ENCODE measurements around the gene GPR78. TPM values are rescaled to one million over a fixed set of nuclear protein-coding genes. Genes with fewer than 3 reads are reported as not detected.
"Not testable (repeated sequence)": the region's sequence is repeated elsewhere in the genome, so short reads cannot be mapped to it uniquely, and the experiment has no call there.

Gene GPR78
- total RNA-seq, 2 donors from 2014 or later = not detected

GRCh38 chr4:8617486-8618040, 37.4 kb downstream of the GPR78 start:
- H3K9me3 Mint-ChIP-seq = no peaks in the 10 kb centered on the region
- DNase-seq (no peak), ATAC-seq (replicated peaks in 1 of 2) (no peak)
- no peaks in the 10 kb centered on the region for H3K36me3 Mint-ChIP-seq (ENCODE audit: insufficient read depth in 2 of 2)
- no peak overlapping the region for H3K4me3 Mint-ChIP-seq
- no peaks in the 10 kb centered on the region for H3K4me1 Mint-ChIP-seq (ENCODE audit: low read depth)
- H3K27ac Mint-ChIP-seq = no peak overlapping the region
- no peaks in the 10 kb centered on the region for H3K27me3 Mint-ChIP-seq (ENCODE audit: low read depth)

DNA sequence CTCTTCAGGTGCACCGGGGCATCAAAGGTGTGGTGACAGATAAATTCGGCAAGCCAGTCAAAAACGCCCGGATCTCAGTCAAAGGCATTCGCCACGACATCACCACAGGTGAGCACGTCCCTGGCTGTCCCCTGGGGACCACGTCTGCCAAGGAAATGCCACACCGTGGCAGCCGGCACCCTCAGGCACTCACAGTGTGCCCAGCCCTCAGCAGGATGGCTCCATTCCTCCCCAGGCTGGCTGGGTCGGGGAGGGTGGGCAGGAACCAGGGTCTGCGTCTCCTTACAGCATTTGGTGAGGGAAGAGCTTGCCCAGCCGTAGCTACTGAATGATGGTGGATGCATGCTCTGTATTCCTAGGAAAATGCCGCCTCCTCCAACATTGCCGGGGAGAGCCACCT, 38.2 kb downstream of the GPR78 start:
- Mint-ChIP-seq H3K9me3 (no peaks in the 10 kb centered on the region), H3K4me1 (ENCODE audit: low read depth) (no peaks in the 10 kb centered on the region), H3K4me3 (no peak overlapping the region), H3K27ac (no peak overlapping the region), H3K36me3 (ENCODE audit: insufficient read depth in 2 of 2) (no peaks in the 10 kb centered on the region), H3K27me3 (ENCODE audit: low read depth) (no peaks in the 10 kb centered on the region)
- no peak for ATAC-seq (replicated peaks in 1 of 2)
- DNase-seq = no peak

DNA sequence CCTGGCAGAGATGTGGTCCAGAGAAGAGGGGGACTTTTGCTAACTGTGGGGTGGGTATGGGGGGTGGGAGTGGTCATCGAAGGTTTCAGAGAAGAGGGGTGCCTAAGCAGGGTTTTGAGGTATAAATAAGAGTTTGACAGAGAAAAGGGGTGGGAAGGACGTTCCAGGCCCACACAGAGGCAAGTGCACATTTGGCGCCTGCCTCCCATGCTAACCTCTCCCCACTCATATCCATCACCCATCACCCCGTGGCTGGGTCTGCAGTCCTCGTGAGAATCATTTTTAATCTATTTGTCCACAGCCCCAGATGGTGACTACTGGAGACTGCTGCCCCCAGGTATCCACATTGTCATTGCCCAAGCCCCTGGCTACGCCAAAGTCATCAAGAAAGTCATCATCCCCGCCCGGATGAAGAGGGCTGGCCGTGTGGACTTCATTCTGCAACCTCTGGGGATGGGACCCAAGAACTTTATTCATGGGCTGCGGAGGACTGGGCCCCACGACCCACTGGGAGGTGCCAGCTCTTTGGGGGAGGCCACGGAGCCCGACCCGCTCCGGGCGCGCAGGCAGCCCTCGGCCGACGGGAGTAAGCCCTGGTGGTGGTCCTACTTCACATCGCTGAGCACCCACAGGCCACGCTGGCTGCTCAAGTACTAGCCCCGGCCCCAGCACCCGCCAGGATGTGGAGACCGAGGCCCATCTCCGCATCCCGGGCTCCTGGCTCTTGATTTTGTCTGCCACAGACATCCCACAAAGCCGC, 38.9 kb downstream of the GPR78 start:
- Mint-ChIP-seq H3K9me3 (no peaks in the 10 kb centered on the region), H3K27me3 (ENCODE audit: low read depth) (no peaks in the 10 kb centered on the region), H3K27ac (no peak overlapping the region), H3K4me3 (no peak overlapping the region), H3K36me3 (ENCODE audit: insufficient read depth in 2 of 2) (no peaks in the 10 kb centered on the region), H3K4me1 (ENCODE audit: low read depth) (no peaks in the 10 kb centered on the region)
- no peak for ATAC-seq (replicated peaks in 1 of 2)
- DNase-seq = no peak

DNA sequence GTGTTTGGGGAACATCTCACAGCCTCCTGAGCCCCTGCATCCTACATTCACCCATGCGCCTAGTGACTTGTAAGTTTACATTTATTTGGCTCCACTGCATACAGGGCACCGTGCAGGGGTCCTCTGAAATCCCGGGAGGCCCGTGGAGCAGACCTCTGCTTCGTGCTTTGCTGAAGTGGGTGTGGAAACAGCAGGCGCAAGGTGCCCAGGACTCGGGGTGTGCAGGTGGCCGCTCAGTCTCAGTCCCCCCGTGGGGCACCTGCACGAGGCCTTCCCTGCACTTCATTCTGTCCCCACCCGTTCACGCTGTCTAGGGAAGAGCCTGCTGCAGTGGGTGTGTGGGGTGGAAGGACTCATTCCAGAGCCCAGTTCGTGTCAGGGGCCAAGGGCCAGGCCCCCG, 40.9 kb downstream of the GPR78 start:
- H3K9me3 Mint-ChIP-seq; H3K27me3 Mint-ChIP-seq (ENCODE audit: low read depth); H3K4me3 Mint-ChIP-seq; H3K36me3 Mint-ChIP-seq (ENCODE audit: insufficient read depth in 2 of 2); H3K27ac Mint-ChIP-seq; H3K4me1 Mint-ChIP-seq (ENCODE audit: low read depth); DNase-seq: not testable (repeated sequence)
- ATAC-seq (replicated peaks in 1 of 2) = peak in 1 of 2 donors; percentile 9

GRCh38 chr4:8624601-8625272, 44.5 kb downstream of the GPR78 start:
- not testable (repeated sequence) for H3K4me3 Mint-ChIP-seq; ATAC-seq (replicated peaks in 1 of 2); H3K36me3 Mint-ChIP-seq (ENCODE audit: insufficient read depth in 2 of 2); H3K27ac Mint-ChIP-seq; H3K27me3 Mint-ChIP-seq (ENCODE audit: low read depth); H3K4me1 Mint-ChIP-seq (ENCODE audit: low read depth); H3K9me3 Mint-ChIP-seq; DNase-seq

GRCh38 chr4:8630240-8630905, 50.2 kb downstream of the GPR78 start:
- not testable (repeated sequence) for DNase-seq; ATAC-seq (replicated peaks in 1 of 2); H3K9me3 Mint-ChIP-seq; H3K27ac Mint-ChIP-seq; H3K36me3 Mint-ChIP-seq (ENCODE audit: insufficient read depth in 2 of 2); H3K4me1 Mint-ChIP-seq (ENCODE audit: low read depth); H3K27me3 Mint-ChIP-seq (ENCODE audit: low read depth); H3K4me3 Mint-ChIP-seq

GRCh38 chr4:8631896-8632295, 51.7 kb downstream of the GPR78 start:
- DNase-seq; ATAC-seq (replicated peaks in 1 of 2); H3K9me3 Mint-ChIP-seq; H3K36me3 Mint-ChIP-seq (ENCODE audit: insufficient read depth in 2 of 2); H3K27ac Mint-ChIP-seq; H3K4me3 Mint-ChIP-seq; H3K4me1 Mint-ChIP-seq (ENCODE audit: low read depth); H3K27me3 Mint-ChIP-seq (ENCODE audit: low read depth): not testable (repeated sequence)

DNA sequence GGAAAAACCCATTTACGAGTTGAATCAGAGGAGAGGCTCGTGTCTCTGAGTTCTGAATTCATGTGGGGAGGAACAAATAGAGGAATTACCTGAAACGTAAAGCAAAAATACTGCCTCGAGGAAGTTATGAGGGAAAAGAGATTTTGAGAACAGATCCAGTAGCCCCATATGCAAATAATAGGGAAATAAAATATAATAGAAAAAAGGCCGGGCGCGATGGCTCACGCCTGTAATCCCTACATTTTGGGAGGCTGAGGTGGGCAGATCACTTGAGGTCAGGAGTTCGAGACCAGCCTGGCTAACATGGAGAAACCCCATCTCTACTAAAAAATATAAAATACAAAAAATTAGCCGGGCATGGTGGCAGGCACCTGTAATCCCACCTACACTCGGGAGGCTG, 54.6 kb downstream of the GPR78 start:
- not testable (repeated sequence) for H3K27me3 Mint-ChIP-seq (ENCODE audit: low read depth); H3K4me3 Mint-ChIP-seq; ATAC-seq (replicated peaks in 1 of 2); H3K4me1 Mint-ChIP-seq (ENCODE audit: low read depth); H3K9me3 Mint-ChIP-seq; DNase-seq; H3K27ac Mint-ChIP-seq; H3K36me3 Mint-ChIP-seq (ENCODE audit: insufficient read depth in 2 of 2)

- not testable (repeated sequence) for ATAC-seq (replicated peaks in 1 of 2); H3K27ac Mint-ChIP-seq; H3K4me3 Mint-ChIP-seq; H3K4me1 Mint-ChIP-seq (ENCODE audit: low read depth); DNase-seq; H3K36me3 Mint-ChIP-seq (ENCODE audit: insufficient read depth in 2 of 2); H3K27me3 Mint-ChIP-seq (ENCODE audit: low read depth); H3K9me3 Mint-ChIP-seq
Measured at GRCh38 chr4:8635897-8636554, 55.8 kb downstream of the GPR78 start.

Other genes starting within 250 kb of the GPR78 start
- 10 to 100 TPM; 22.2 to 31.2 TPM for gene ACOX3, start 139.7 kb upstream of the GPR78 start, total RNA-seq
- gene TRMT44, start 139.6 kb upstream of the GPR78 start, total RNA-seq = 10 to 100 TPM; 26.7 TPM
- gene CPZ, start 12.4 kb downstream of the GPR78 start, total RNA-seq = not detected

Measured in activated T-cell treated with anti-CD3 and anti-CD28 coated beads, Interleukin-2, amount 50 U/mL, for 72 hours (primary cell).